ENCODE results near the gene EPN2.

DNA sequence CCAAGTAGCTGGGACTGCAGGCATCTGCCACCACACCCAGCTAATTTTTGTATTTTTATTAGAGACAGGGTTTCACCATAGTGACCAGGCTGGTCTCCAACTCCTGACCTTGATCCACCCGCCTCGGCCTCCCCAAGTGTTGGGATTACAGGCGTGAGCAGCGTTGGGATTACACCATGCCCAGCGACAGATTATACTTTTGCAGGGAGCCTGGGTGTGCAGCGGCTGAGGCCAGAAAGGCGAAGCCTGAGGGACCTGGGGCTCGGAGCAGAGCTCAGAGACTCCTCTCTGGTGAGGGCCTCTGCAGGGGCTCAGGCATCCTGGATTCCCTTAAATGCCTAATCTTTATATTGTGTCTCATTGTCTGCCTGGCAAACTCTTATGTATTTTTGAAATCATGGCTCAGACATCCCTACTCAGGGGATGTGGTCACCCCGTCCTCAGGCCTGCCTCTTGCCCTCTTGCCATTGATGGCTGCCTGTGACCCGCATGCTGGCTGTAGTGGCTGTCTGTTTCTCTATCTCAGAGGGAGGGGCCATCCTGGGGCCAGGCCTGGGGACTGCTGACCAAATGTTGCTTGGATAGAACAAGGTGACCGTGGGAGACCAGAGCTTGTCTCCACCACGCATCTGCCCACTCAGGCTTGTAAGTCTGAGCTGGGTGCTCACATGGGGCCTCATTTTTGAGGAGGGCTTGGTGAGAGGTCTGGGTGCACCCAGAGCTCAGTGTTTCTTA lies 82.8 kb downstream of the EPN2 start:
- TF ChIP-seq, protein P1, sequence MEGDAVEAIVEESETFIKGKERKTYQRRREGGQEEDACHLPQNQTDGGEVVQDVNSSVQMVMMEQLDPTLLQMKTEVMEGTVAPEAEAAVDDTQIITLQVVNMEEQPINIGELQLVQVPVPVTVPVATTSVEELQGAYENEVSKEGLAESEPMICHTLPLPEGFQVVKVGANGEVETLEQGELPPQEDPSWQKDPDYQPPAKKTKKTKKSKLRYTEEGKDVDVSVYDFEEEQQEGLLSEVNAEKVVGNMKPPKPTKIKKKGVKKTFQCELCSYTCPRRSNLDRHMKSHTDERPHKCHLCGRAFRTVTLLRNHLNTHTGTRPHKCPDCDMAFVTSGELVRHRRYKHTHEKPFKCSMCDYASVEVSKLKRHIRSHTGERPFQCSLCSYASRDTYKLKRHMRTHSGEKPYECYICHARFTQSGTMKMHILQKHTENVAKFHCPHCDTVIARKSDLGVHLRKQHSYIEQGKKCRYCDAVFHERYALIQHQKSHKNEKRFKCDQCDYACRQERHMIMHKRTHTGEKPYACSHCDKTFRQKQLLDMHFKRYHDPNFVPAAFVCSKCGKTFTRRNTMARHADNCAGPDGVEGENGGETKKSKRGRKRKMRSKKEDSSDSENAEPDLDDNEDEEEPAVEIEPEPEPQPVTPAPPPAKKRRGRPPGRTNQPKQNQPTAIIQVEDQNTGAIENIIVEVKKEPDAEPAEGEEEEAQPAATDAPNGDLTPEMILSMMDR (IDR thresholded peaks at IDR 0.05) = no peak
- TF ChIP-seq POLR2A (IDR thresholded peaks at IDR 0.05) = no peak

Data from uterus (tissue), 2 donors.